PC-3 (cell line): ENCODE results near the gene RPS15A.

Experiments used
- CTCF ChIP-seq: fragments of 300-600 bp; sonication (generic); conservative IDR thresholded peaks from 2 replicates; pipeline ENCODE4 v1.5.1; 2017; ENCODE audit warnings: antibody characterized with exemption, low read depth, mild to moderate bottlenecking, low read length
- EZH2 ChIP-seq: fragments of 300-600 bp; sonication (generic); IDR thresholded peaks from one replicate; pipeline ENCODE4 v1.6.1; 2017; ENCODE audit warnings: antibody characterized with exemption, mild to moderate bottlenecking, low read length; ENCODE audit not compliant: unreplicated experiment

DNA sequence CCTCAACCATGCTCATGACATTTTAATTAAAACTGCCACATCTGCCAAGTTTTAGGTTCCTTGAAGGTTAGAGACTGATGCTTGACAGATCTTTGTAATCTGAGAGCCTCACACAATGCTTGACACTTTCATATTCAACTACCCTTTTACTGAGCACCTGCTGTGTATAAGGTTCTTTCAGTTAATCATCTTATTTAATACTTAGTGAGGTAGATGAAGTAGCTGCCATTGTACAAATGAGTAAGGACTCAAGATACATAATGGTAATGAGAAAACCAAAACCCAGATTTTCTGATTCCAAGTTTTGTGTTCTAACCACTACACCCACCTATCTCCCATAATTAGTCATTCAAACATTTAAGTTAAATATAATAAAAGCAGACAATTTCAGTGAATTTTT is 46.6 kb upstream of the RPS15A start:
- TF ChIP-seq CTCF (no peak), EZH2 (no peak)
